ENCODE measurements around the gene SCNN1G. TPM values are rescaled to one million over a fixed set of nuclear protein-coding genes. Genes with fewer than 3 reads are reported as not detected.
A peak's percentile ranks its signal among the peaks of the same experiment; 100 is the strongest.

Gene SCNN1G
- total RNA-seq, 1 donor from 2014 or later, result 0.39 TPM

- no peaks in the 10 kb centered on the region for H3K9me3 Mint-ChIP-seq (ENCODE audit: unreplicated experiment)
- no peak overlapping the region for H3K27ac Mint-ChIP-seq (ENCODE audit: unreplicated experiment)
- H3K4me3 Mint-ChIP-seq (ENCODE audit: unreplicated experiment), result no peak overlapping the region
- H3K36me3 Mint-ChIP-seq (ENCODE audit: unreplicated experiment), result no peaks in the 10 kb centered on the region
- no peak for TF ChIP-seq CTCF (IDR thresholded peaks at IDR 0.05; ENCODE audit: partially characterized antibody, unreplicated experiment)
- DNase-seq, result no peak
- no peaks in the 10 kb centered on the region for H3K4me1 Mint-ChIP-seq (ENCODE audit: low read depth, unreplicated experiment)
- no peaks in the 10 kb centered on the region for H3K27me3 Mint-ChIP-seq (ENCODE audit: unreplicated experiment)
Observed at GRCh38 chr16:23174622-23175021, 7.9 kb upstream of the SCNN1G start.

GRCh38 chr16:23175651-23176050 is 6.9 kb upstream of the SCNN1G start:
- no peaks in the 10 kb centered on the region for H3K36me3 Mint-ChIP-seq (ENCODE audit: unreplicated experiment)
- no peaks in the 10 kb centered on the region for H3K9me3 Mint-ChIP-seq (ENCODE audit: unreplicated experiment)
- H3K27me3 Mint-ChIP-seq (ENCODE audit: unreplicated experiment), result no peaks in the 10 kb centered on the region
- H3K4me3 Mint-ChIP-seq (ENCODE audit: unreplicated experiment), result no peak overlapping the region
- H3K4me1 Mint-ChIP-seq (ENCODE audit: low read depth, unreplicated experiment), result no peaks in the 10 kb centered on the region
- no peak for DNase-seq
- H3K27ac Mint-ChIP-seq (ENCODE audit: unreplicated experiment), result no peak overlapping the region
- TF ChIP-seq CTCF (IDR thresholded peaks at IDR 0.05; ENCODE audit: partially characterized antibody, unreplicated experiment), result no peak

- Mint-ChIP-seq H3K4me1 (ENCODE audit: low read depth, unreplicated experiment) (peaks cover 2% of the 10 kb centered on the region), H3K9me3 (ENCODE audit: unreplicated experiment) (peaks cover 2% of the 10 kb centered on the region), H3K27me3 (ENCODE audit: unreplicated experiment) (peaks cover 7% of the 10 kb centered on the region), H3K36me3 (ENCODE audit: unreplicated experiment) (no peaks in the 10 kb centered on the region), H3K4me3 (ENCODE audit: unreplicated experiment) (no peak overlapping the region), H3K27ac (ENCODE audit: unreplicated experiment) (no peak overlapping the region)
- no peak for TF ChIP-seq CTCF (IDR thresholded peaks at IDR 0.05; ENCODE audit: partially characterized antibody, unreplicated experiment)
- DNase-seq, result no peak
Observed at GRCh38 chr16:23181506-23181905, 1.0 kb upstream of the SCNN1G start.

GRCh38 chr16:23182206-23182678 is 303 bp upstream of the SCNN1G start:
- peak overlapping the region; percentile 94 for H3K4me3 Mint-ChIP-seq (ENCODE audit: unreplicated experiment)
- H3K4me1 Mint-ChIP-seq (ENCODE audit: low read depth, unreplicated experiment), result peaks cover 2% of the 10 kb centered on the region
- no peaks in the 10 kb centered on the region for H3K36me3 Mint-ChIP-seq (ENCODE audit: unreplicated experiment)
- peaks cover 2% of the 10 kb centered on the region for H3K9me3 Mint-ChIP-seq (ENCODE audit: unreplicated experiment)
- peaks cover 7% of the 10 kb centered on the region for H3K27me3 Mint-ChIP-seq (ENCODE audit: unreplicated experiment)
- peak; percentile 99 for TF ChIP-seq CTCF (IDR thresholded peaks at IDR 0.05; ENCODE audit: partially characterized antibody, unreplicated experiment)
- peak overlapping the region; percentile 2 for H3K27ac Mint-ChIP-seq (ENCODE audit: unreplicated experiment)
- DNase-seq, result peak; percentile 90

GRCh38 chr16:23183543-23183862 is 958 bp downstream of the SCNN1G start:
- no peak for TF ChIP-seq CTCF (IDR thresholded peaks at IDR 0.05; ENCODE audit: partially characterized antibody, unreplicated experiment)
- Mint-ChIP-seq H3K9me3 (ENCODE audit: unreplicated experiment) (peaks cover 2% of the 10 kb centered on the region), H3K27ac (ENCODE audit: unreplicated experiment) (no peak overlapping the region), H3K27me3 (ENCODE audit: unreplicated experiment) (peaks cover 7% of the 10 kb centered on the region), H3K36me3 (ENCODE audit: unreplicated experiment) (no peaks in the 10 kb centered on the region), H3K4me3 (ENCODE audit: unreplicated experiment) (peak overlapping the region; percentile 17), H3K4me1 (ENCODE audit: low read depth, unreplicated experiment) (peaks cover 2% of the 10 kb centered on the region)
- DNase-seq, result no peak
